Amygdala (tissue), 56 donors: ENCODE data around the gene PAPPA2.
"Not testable (repeated sequence)": the region's sequence is repeated elsewhere in the genome, so short reads cannot be mapped to it uniquely, and the experiment has no call there.

Source experiments
- DNase-seq, 56 donors: peaks; one replicate each; lab custom pipeline; 2025; lab: John Stamatoyannopoulos, UW

The PAPPA2 gene

DNA sequence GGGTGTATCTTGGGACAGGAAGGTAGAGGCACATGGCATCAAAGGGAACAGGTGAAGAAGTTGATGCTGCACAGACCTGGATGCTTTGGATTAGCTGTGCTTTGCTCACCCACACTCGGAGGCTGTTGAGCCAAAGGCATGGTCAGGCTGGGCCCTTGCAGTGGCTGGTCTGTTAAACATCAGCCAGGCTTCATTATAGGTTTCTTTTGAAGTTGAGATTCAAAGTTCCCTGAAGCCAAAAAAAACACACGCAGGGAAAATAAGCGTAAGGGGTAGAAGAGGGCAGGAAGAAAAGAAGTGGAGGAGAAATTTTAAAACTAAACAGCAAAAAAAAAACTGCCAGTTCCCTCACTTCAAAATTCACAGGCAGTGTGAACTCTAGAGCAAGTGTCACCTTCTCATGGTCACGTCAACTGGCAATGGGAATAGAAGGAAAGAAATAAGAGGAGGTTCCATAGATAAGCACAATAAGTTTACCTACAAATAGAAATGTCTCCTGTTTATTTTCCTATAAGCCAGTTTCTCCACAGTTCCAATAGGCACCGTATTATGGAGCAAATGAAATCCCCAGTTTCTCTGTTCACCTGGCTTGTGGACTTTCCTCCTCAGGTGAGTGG is 139.5 kb downstream of the PAPPA2 start:
- no peak for DNase-seq

DNA sequence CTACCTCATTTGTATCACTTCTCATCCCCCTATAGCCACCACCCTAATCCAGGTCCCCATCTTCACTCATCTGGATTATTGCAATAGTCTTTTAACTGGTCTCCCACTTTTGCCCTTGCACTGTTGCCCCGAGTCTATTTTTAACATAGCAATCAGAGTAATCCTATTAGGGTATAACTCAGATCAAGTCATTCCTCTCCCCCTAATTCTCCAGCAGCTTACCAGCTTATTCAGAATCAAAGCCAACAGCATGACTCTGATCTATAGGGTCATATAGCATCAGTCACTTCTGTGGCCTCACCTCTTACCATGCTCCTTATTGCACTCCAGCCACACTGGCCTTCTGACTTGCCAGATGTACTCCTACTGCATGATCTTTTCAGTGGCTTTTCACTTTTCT is 140.7 kb downstream of the PAPPA2 start:
- DNase-seq: no peak

DNA sequence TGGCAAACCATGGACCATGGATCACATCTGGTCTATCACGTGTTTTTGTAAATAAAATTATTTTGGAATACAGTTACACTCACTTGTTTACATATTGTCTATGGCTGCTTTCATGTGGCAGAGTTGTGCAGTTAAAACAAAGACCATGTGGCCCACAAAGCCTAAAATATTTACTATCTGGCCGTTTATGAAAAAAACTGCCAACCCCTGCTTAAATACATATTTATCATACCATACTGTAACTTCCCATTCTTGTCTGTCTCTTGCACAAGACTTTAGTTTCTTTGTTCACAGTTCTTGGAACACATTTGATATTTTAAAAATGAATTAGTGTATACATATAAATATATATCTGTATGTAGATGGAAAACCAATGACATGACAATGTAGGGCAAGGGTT is 141.5 kb downstream of the PAPPA2 start:
- DNase-seq: no peak

DNA sequence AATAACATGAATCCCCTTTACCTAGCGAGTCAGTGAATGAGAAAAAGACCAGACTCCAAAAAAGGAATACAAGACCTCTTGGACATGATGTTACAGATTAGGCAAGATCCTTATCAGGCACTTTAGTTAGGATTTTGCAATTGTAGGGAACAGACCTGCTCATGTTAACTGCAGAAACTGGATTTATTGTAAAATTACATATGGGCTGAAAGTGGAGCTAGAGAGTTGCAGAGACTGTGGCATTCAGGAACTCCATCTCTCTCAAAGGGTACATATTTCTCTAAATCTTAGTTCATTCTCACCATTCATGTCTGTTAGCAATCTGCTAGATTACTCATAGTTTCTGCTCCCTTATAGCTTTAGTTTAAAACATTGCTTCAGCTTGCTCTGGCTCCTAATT is 142.2 kb downstream of the PAPPA2 start:
- DNase-seq: no peak

DNA sequence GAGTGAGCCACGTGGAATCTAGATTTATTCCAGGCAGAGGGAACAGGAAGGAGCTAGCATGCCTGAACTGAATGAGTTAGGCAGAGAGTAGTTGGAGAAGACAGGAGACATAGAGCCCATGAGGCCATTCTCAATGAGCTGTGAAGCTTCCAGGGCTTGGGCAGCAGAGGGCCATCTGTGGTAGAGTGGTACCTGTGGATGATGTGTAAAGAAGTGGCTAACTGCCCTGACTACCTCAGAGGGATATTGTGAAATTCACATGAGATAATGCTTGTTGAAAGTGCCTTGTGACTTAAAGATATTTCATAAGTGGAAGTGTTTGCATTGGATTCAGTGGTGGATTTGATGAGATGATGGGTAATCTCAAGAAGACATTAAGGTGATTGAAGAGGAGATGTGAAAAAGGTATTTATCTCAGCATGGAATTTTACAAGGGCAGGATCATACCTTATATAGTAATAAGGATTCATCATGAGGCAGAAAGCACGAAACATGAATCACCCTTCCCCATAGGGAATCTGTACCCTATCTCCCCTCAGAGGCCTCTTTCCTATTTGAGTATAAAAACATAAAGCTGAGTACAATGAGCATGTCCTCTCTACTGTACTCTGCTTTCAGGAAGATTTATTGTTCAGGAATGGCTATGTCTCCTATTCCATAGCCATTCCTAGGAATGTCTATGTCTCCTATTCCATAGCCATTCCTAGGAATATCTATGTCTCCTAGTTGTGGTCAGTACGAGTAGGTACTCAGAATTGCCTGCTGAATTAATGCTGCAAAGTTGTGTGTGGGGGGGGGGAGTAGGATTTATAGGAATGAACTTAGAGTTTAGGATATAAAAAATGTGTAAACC is 146.8 kb downstream of the PAPPA2 start:
- no peak for DNase-seq

DNA sequence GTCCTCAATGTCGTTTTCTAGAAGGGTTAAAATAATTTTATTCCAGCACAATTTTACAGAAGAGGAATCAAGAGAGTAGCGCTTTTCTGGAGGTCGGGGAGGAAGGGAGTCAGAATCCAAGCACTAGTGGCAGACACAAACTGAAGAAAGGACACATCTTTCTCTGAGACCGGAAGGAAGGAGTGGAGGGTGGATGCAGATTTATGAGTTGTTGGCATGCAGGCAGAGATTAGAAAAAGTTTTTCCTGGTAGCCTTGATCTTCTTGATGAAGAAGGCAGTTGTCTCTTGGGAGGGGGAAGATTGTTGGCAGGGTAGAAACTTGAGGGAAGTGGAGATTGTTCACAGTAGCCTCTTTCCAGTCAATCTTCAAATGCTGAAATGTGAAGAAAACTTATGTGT is 149.8 kb downstream of the PAPPA2 start:
- DNase-seq: no peak

DNA sequence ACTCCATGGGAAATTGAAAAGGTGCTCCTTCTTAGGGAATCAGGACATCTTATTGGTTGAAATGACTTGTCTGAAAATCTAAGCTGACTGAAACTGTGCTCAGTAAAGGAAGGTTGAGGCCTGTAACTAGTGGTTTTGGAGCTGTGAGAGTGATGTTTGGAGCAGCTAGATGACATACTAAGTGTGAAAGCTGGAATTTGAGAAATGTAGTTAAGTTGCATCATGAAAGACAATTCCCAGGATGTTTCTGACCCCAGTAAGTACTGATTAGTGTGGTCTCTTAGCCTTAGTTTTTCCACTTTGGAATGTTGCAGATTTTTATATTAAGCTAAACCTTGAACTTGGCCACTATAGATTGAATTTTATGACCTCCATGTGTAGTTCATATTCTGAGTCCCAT is 154.9 kb downstream of the PAPPA2 start:
- no peak for DNase-seq

DNA sequence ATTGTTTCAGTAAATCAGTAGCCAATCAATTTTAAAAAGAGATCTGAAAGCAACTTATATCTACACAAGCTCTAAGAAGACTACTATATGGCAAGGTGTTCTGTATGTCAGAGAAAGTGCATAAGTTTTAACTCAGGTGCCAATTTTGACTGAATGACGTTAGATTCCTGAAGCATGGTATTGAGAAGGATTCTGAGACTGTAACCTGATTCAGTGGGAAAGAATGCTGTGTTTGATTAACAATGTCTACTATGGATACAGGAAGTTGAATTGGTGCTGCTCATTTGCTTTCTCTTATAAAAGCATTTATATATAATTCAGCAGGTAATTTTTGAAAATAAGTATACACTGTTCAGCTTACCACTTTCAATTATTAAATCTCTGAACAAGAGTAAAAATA is 156.3 kb downstream of the PAPPA2 start:
- DNase-seq: no peak

DNA sequence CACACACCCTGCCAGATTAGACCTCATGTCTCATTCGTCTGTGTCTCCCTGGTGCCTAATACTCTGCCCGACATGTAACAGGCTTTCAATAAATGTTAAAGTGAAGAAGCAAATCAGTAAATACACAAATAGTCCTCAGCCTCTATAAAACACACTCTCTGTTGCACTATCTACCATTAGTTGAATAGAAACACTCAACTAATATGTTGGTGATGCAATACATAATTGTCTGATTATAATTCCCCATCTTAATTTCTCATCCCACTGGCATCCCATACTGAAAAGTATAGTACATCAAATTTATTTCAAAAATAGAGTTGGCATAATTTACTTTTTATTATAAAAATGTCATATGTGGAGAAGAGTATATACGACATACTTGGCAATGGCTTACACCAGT is 162.4 kb downstream of the PAPPA2 start:
- no peak for DNase-seq

DNA sequence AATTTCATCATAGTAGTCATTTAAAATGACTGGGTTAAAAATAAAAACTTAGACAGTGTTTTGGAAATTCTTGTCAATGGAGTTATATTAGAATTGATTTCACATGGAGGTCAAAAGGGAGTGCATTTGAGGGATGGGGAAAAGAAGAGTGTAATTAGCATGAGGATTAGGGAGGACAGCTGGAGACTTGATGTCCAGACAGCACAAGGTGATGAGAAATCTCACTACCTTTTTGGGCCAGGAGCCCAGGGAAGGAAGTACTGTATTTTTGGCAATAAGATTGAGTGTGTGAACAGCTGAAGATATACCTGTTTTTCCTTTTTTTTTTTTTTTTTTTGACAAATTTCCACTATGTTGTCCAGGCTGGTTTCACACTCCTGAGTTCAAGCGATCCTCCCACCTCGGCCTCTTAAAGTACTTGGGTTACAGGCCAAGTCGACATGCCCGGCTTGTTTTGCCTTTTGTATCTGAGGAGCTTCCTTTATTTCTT is 163.6 kb downstream of the PAPPA2 start:
- no peak for DNase-seq

DNA sequence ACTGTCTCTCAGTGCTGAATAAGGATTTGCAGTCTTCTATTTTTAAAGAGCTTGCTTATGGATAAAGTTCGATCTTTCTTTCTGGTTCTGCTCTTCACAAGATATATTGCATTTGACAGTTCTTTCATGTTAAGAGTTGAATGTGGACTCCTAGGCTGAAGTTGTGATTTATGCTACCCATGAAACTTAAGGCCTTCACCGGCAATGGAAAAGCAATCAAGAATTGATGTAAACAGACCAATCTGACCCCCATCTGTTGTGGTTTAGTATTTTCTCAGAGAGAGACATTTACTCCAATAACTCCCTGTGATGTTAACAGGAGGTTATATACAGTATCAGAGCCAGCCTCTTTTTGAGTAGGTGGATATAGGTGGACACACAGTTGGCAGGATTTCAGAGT is 165.8 kb downstream of the PAPPA2 start:
- DNase-seq: no peak

DNA sequence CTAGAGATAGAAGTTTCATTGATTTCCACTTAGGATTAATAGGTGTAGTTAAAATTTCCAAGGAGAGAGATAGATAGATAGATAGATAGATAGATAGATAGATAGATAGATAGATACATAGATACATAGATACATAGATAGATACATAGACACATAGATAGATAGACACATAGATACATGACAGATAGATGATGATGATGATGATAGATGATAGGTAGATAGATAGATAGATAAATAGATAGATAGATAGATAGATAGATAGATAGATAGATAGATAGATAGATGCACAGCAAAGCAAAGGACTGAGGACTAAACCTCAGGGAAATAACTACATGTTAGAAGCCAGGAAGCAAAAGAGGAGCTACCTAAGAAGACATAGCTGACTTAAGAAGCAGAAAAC is 171.8 kb downstream of the PAPPA2 start:
- DNase-seq: not testable (repeated sequence)

DNA sequence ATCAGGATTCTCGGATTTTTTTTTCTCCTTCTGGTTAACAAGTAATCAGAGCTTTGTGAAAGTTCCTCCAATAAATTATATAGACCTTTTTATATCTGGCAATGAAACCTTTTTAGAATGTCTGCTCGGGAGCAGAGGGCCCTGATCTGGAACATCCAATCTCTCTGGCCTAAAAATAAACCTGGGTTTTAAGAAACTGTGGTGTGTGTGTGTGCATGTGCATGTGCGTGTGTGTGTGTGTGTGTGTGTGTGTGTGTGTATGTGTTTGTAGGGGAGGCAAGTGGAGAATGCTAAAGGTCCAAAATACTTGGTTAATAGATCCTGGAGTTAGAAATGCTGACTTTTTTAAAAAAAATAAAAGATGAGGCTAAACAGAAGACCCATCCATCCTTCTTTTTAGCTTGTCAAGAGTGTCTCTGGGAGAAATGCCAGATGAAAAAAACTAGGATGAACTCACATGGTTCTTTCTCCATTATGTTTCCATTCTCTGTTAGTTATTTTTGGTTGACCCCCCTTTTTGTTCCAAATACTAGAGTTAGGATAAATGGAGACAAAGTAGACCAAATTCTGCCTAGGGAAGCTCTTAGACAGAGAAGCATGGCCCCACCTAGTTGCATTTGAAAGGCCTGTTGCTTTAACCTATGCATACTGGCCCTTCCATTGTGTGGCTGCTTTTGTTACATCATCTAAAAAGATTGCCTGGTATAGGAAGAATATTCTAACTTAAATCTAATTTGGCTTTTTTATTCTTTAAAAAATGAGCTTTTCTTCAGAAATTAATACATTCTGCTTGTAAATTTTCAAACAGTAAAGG is 175.9 kb downstream of the PAPPA2 start:
- no peak for DNase-seq

DNA sequence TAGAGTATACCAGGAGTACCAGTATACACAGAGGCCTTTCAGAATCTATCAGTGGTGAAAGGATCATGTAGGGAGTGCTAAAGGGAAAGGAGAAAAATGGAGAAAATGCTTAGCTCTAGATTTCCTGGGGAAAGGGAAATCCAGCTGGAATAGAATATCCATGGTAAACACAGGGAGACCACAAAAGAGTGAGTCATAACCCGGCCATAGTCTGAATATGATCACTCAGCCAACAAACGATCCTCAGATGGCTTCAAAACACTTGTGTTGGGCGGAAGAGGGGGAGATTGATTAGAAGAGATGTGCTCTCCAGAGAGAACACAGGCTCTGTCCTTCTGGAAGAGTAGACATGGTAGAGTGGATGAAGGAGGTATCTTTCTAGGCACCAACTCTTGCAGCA is 180.6 kb downstream of the PAPPA2 start:
- DNase-seq: no peak

DNA sequence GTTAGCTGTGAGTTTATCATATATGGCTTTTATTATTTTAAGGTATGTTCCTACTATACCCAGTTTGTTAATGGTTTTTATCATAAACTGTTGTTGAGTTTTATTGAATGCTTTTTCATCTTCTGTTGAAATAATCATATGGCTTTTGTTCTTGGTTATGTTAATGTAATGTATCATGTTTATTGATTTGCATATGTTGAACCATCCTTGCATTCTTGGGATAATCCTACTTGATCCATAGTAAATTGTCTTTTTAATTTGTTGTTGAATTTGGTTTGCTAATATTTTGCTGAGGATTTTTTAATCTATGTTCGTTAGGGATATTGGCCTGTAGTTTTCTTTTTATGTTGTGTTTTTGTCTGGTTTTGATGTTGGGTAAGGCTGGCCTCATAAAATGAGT is 185.6 kb downstream of the PAPPA2 start:
- DNase-seq: no peak

DNA sequence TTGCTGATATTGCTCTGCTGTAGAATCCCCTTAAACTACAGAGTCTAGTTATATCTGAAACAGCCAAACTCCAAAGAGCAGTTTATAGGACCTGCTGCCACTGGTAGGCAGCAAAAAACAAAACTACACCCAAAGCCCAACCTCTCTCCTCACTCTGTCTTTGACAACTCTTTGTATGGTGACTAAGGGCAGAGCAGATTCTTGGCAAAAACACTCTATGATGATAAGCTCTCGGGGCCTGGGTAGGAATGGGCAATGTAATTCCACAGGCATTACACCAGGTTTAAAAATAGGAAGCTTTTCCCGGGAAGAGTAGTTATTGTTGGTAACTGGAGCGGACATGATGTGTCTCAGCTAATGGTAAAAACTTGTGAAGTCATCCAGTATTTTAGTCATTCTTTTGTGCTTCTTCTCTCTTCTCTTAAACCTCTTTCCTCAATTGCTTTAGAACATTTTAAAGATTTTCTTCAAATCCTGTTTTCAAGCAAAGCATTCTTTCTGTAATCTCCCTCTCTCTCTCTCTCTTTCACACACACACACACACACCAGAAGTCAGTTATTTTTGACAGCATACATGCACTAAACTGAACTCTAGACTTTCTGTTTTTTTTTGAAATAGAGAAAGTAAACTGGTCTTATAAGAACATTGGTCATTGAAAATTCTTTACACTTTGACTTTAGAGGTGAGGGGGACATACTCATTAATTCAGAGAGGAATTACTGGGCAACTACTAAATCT is 193.5 kb downstream of the PAPPA2 start:
- peak in 6 of 56 donors; percentile 1 to 8 (median 4) for DNase-seq

DNA sequence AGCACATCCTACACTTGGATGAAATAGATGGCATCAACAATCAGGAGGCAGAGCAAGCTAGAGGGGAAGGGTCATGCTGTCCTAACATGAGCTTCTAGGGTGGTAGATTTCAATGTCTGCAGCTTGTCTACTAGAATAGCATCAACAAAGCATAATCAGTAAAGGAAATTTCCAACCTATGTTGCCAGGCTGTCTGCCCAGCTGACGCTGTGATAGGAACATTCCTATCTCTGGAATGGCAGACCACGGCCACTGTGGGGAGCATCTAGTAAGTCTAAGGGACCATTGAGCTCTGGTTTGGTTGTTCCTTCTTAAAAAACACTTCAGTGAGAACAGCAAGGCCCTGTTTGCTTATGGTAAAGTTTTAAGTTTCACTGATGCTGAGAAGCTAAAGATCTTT is 206.8 kb downstream of the PAPPA2 start:
- DNase-seq: no peak

DNA sequence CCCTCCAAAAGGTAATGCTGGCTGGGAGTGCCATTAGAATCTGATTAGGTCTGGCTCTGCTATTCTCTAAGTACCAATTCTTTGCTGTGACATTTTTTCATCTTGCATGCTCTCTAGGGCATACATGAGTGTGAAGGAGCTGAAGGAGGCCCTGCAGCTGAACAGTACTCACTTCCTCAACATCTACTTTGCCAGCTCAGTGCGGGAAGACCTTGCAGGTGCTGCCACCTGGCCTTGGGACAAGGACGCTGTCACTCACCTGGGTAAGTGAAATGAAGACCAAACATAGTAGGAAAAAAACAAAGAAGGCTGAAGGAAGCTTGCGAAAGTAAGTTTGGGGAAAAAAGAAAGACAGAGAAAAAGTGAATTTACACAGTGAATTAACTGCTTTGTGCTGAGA is 207.9 kb downstream of the PAPPA2 start:
- no peak for DNase-seq

DNA sequence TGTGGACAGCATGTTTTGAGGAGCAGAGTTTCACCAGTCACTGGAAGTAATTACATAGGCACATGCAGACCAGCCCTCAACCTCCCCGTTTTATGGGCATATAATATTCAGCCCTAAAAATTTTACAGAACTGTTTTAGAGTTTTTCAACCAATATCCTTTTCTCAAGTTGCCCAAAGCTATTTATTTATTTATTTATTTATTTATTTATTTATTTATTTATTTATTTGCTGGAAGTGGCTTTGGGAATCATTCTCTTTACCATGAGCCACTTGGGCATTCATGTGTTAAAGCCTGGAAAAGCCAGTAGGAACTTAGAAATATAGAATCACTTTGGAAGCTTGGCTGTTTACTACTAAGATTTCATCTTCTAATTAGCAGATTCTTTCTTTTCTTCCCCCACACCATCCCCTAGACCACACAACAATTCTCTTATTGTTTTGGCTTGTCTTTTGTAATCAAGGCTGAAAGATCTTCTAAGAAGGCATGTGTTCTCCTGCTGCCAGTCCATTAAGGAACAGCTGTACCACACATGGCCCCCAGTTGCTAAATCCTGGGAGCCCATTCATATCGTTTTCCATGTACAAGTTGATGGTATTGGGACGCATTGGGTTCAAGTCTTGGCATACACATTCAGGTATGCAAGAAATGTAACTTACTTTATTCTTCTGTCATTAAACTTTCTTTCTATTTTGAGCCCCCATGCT is 220.0 kb downstream of the PAPPA2 start:
- DNase-seq: no peak
